MM.1S (cell line): ENCODE results near the gene SLC35F1.
A peak's percentile ranks its signal among the peaks of the same experiment; 100 is the strongest.

Experiments used
- DNase-seq: peaks from one replicate; pipeline ENCODE4 v3.0.0-alpha.2; 2015
- H2AFZ ChIP-seq: fragments of 300-600 bp; sonication (generic); 2 replicates; pipeline ENCODE4 v1.6.0; 2016; ENCODE audit warnings: antibody characterized with exemption, low read length
- H3F3A ChIP-seq: fragments of 300-600 bp; sonication (generic); 2 replicates; pipeline ENCODE4 v1.6.1; 2016; ENCODE audit warnings: mild to moderate bottlenecking, antibody characterized with exemption, low read length, moderate library complexity, mixed read lengths; ENCODE audit not compliant: insufficient read depth
- H3K27ac ChIP-seq: fragments of 300-600 bp; sonication (generic); 2 replicates; pipeline ENCODE4 v1.5.1; 2016; ENCODE audit warnings: mild to moderate bottlenecking, low read length
- H3K27me3 ChIP-seq: fragments of 300-600 bp; sonication (generic); replicated peaks from 2 replicates; pipeline ENCODE4 v1.6.0; 2016; ENCODE audit warnings: low read length; ENCODE audit not compliant: insufficient read depth
- H3K36me3 ChIP-seq: fragments of 300-600 bp; sonication (generic); replicated peaks from 2 replicates; pipeline ENCODE4 v1.6.1; 2016; ENCODE audit warnings: mild to moderate bottlenecking, low read length, mixed read lengths; ENCODE audit not compliant: insufficient read depth
- H3K4me1 ChIP-seq: fragments of 300-600 bp; sonication (generic); 2 replicates; pipeline ENCODE4 v1.6.1; 2016; ENCODE audit warnings: low read length, mixed read lengths
- H3K4me2 ChIP-seq: fragments of 300-600 bp; sonication (generic); 2 replicates; pipeline ENCODE4 v1.6.0; 2016; ENCODE audit warnings: low read depth, low read length
- H3K4me3 ChIP-seq: fragments of 300-600 bp; sonication (generic); 2 replicates; pipeline ENCODE4 v1.5.1; 2016; ENCODE audit warnings: low read length, mixed read lengths
- H3K79me2 ChIP-seq: fragments of 300-600 bp; sonication (generic); 2 replicates; pipeline ENCODE4 v1.6.1; 2016; ENCODE audit warnings: mixed run types, low read length, mixed read lengths
- H3K9ac ChIP-seq: fragments of 300-600 bp; sonication (generic); 2 replicates; pipeline ENCODE4 v1.6.1; 2016; ENCODE audit warnings: low read length, mixed read lengths
- H3K9me2 ChIP-seq: fragments of 300-600 bp; sonication (generic); replicated peaks from 2 replicates; pipeline ENCODE4 v1.6.1; 2016; ENCODE audit warnings: mild to moderate bottlenecking, low read length, mixed read lengths; ENCODE audit not compliant: insufficient read depth
- H3K9me3 ChIP-seq: fragments of 300-600 bp; sonication (generic); replicated peaks from 2 replicates; pipeline ENCODE4 v1.6.1; 2016; ENCODE audit warnings: mild to moderate bottlenecking, low read length, mixed read lengths; ENCODE audit not compliant: insufficient read depth
- H4K20me1 ChIP-seq: fragments of 300-600 bp; sonication (generic); 2 replicates; pipeline ENCODE4 v1.6.1; 2016; ENCODE audit warnings: mild to moderate bottlenecking, low read length, moderate library complexity, mixed read lengths; ENCODE audit not compliant: insufficient read depth
- EZH2 ChIP-seq: fragments of 300-600 bp; sonication (generic); optimal IDR thresholded peaks from 2 replicates; pipeline ENCODE3; 2017; ENCODE audit warnings: low read depth, mild to moderate bottlenecking, antibody characterized with exemption, low read length, mixed read lengths
- EZH2phosphoT487 ChIP-seq: fragments of 300-600 bp; sonication (generic); IDR thresholded peaks from 2 replicates; pipeline ENCODE4 v1.6.1; 2018; ENCODE audit warnings: antibody characterized with exemption, low read length
- TF ChIP-seq, protein P1 (sequence below): fragments of 300-600 bp; sonication (generic); IDR thresholded peaks from 2 replicates; pipeline ENCODE4 v1.5.1; 2016; ENCODE audit warnings: antibody characterized with exemption, low read length, mixed read lengths

Gene SLC35F1

DNA sequence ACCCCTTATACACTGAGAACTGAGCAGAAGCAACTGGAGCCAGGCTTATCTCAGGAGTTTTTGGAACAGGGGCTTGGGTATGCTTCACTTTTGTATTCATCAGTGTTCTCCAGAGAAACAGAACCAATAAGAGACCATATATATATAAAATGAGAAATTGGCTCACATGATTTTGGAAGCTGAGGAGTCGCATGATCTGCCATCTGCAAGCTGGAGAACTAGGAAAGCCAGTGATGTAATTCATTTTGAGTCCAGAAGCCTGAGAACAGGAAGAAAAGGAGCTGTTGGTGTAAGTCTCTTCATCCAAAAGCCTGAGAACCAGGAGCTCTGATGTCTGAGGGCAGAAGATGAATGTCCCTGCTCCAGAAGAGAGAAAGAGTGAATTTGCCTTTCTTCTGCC lies 272.0 kb downstream of the SLC35F1 start:
- H3K4me1 ChIP-seq: no peaks in the 10 kb centered on the region
- H3K36me3 ChIP-seq: no peaks in the 10 kb centered on the region
- DNase-seq: no peak
- H2AFZ ChIP-seq: no peak overlapping the region
- TF ChIP-seq EZH2 (no peak), EZH2phosphoT487 (no peak)
- H3K27me3 ChIP-seq: no peaks in the 10 kb centered on the region
- no peak overlapping the region for H3K9ac ChIP-seq
- H3K27ac ChIP-seq: no peak overlapping the region
- H3F3A ChIP-seq: no peaks in the 10 kb centered on the region
- no peaks in the 10 kb centered on the region for H3K79me2 ChIP-seq
- no peaks in the 10 kb centered on the region for H3K9me3 ChIP-seq
- no peak overlapping the region for H3K4me2 ChIP-seq
- no peaks in the 10 kb centered on the region for H4K20me1 ChIP-seq
- H3K9me2 ChIP-seq: no peaks in the 10 kb centered on the region
- H3K4me3 ChIP-seq: no peak overlapping the region

DNA sequence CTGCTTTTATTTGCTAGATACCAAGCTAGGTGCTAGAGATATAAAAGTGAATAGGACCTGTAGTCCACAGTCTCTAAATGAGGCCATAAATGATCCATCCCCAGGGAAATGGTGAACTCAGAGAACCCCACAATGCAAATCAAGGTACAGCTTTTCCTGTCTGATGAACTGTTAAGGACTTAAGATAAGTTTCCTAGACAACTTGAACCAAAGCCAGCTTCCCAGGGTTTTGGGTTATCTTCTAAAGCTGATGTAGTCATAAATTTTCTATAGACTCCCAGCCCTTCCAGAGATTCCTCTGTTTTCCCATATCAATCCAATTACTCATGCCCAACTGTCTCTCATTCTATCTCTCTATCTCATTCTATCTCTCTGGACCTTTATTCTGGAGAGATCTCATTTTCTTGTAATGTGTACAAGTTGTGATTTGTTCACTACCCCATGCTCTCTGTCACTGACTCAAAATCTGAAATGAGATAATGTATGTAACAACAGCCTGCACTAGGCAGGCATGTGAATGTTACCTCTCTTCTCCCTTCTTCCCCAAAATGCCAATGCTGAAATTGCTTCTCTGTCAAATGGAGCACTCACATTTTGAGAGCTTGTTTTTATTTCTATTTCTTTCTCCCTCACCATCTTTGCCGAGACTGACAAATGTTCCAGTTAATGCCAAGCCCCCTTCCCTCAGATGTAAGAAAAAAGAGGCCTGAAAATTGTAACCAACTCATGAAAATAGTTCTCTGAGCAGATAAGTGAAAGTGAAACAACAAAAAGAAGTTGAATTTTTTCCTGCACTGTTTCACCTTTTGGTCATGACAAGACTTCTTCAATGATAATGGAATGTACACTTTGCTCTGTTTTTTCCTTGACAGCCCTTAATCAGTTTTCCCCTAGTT lies 279.9 kb downstream of the SLC35F1 start:
- Histone ChIP-seq H3K36me3 (no peaks in the 10 kb centered on the region), H3K4me2 (peak overlapping the region; percentile 17), H4K20me1 (no peaks in the 10 kb centered on the region), H3K9ac (no peak overlapping the region), H2AFZ (no peak overlapping the region), H3K4me1 (peaks cover 12% of the 10 kb centered on the region), H3K27me3 (no peaks in the 10 kb centered on the region), H3F3A (no peaks in the 10 kb centered on the region), H3K79me2 (no peaks in the 10 kb centered on the region), H3K9me2 (no peaks in the 10 kb centered on the region), H3K4me3 (no peak overlapping the region), H3K27ac (no peak overlapping the region), H3K9me3 (no peaks in the 10 kb centered on the region)
- DNase-seq: peak; percentile 28
- TF ChIP-seq, protein P1, sequence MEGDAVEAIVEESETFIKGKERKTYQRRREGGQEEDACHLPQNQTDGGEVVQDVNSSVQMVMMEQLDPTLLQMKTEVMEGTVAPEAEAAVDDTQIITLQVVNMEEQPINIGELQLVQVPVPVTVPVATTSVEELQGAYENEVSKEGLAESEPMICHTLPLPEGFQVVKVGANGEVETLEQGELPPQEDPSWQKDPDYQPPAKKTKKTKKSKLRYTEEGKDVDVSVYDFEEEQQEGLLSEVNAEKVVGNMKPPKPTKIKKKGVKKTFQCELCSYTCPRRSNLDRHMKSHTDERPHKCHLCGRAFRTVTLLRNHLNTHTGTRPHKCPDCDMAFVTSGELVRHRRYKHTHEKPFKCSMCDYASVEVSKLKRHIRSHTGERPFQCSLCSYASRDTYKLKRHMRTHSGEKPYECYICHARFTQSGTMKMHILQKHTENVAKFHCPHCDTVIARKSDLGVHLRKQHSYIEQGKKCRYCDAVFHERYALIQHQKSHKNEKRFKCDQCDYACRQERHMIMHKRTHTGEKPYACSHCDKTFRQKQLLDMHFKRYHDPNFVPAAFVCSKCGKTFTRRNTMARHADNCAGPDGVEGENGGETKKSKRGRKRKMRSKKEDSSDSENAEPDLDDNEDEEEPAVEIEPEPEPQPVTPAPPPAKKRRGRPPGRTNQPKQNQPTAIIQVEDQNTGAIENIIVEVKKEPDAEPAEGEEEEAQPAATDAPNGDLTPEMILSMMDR: no peak
- TF ChIP-seq EZH2phosphoT487 (no peak), EZH2 (no peak)

DNA sequence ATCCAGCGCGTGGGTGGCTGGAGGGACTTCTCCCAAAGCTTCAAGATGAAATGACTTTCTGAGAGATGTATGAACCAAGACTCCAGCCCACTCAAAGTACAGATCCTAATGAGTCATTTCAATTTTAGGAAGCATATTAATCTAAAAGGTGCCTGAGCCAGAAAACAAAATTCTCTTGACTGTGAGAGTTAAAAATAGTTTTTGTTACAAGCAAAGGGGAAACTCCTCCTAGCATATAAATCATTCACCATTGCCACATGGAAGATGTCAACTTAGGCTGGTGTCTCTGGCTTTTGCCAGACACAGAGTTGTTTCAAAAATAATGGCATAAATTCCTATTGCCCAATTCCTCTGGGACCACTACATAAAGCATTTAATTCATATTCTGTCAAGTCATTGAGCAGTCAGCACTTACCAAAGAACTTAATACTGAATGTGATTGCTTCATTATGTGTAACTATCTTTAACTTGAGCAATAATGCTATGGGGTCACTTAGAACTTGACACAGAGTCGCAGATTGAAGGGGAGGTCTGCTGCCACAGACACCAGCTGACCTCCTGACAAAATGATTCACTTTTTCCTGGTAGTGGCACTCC lies 280.6 kb downstream of the SLC35F1 start:
- no peak overlapping the region for H3K4me3 ChIP-seq
- H3K9me2 ChIP-seq: no peaks in the 10 kb centered on the region
- no peaks in the 10 kb centered on the region for H3K9me3 ChIP-seq
- no peak overlapping the region for H3K27ac ChIP-seq
- TF ChIP-seq EZH2: no peak
- TF ChIP-seq EZH2phosphoT487: no peak
- TF ChIP-seq, protein P1: no peak
- peak overlapping the region; percentile 17 for H3K4me2 ChIP-seq
- H3K27me3 ChIP-seq: no peaks in the 10 kb centered on the region
- H3K9ac ChIP-seq: no peak overlapping the region
- no peaks in the 10 kb centered on the region for H3K79me2 ChIP-seq
- no peak overlapping the region for H2AFZ ChIP-seq
- peaks cover 12% of the 10 kb centered on the region for H3K4me1 ChIP-seq
- H3K36me3 ChIP-seq: no peaks in the 10 kb centered on the region
- no peaks in the 10 kb centered on the region for H3F3A ChIP-seq
- H4K20me1 ChIP-seq: no peaks in the 10 kb centered on the region
- DNase-seq: no peak

DNA sequence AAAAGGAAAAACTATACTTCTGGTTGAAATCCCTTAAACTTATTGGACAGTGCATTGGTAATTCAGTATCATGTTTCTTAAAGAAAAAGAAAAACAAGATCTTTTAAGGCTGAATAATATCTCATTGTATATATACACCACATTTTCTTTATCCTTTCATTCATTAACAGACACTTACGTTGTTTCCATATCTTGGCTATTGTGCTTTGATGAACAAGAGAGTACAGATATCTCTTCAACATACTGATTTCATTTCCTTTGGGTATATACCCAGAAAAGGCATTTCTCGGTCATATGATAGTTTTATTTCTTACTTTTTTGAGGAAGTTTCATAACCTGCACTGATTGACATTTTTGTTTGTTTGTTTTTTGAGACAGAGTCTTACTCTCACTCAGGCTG lies 281.5 kb downstream of the SLC35F1 start:
- H3K4me2 ChIP-seq: no peak overlapping the region
- peaks cover 12% of the 10 kb centered on the region for H3K4me1 ChIP-seq

More for the DNA sequence above, 281.5 kb downstream of the SLC35F1 start:
- Histone ChIP-seq H3F3A (no peaks in the 10 kb centered on the region), H3K9me3 (no peaks in the 10 kb centered on the region), H3K9me2 (no peaks in the 10 kb centered on the region), H3K79me2 (no peaks in the 10 kb centered on the region), H3K27ac (no peak overlapping the region), H3K4me3 (no peak overlapping the region), H3K27me3 (no peaks in the 10 kb centered on the region), H3K36me3 (no peaks in the 10 kb centered on the region), H2AFZ (no peak overlapping the region), H4K20me1 (no peaks in the 10 kb centered on the region), H3K9ac (no peak overlapping the region)
- no peak for DNase-seq
- TF ChIP-seq EZH2phosphoT487 (no peak), EZH2 (no peak)
- TF ChIP-seq, protein P1: no peak
